Upper lobe of left lung (tissue), 6 donors: ENCODE data around the gene CDH6. TPM values are rescaled to one million over a fixed set of nuclear protein-coding genes. Genes with fewer than 3 reads are reported as not detected.

ENCODE experiments used
- ATAC-seq, 2 donors: fragments of 200-7000 bp; cut with Tn5 transposase; one replicate each; pipeline ENCODE4 v1.9.1; 2022; ENCODE audit warnings: mild to moderate bottlenecking in 2 of 2, moderate library complexity in 2 of 2; ENCODE audit not compliant: low FRiP score in 2 of 2
- DNase-seq, 2 donors: peaks; one replicate each; pipeline ENCODE4 v3.0.0-alpha.2; 2019 to 2020
- H3K27ac ChIP-seq, 4 donors: fragments of 200-600 bp; sonication (generic); one replicate each; pipeline ENCODE4 v1.5.1; 2016 to 2019
- H3K27me3 ChIP-seq, 4 donors: fragments of 200-600 bp; sonication (generic); one replicate each; pipeline ENCODE4 v1.5.1; 2017 to 2019
- H3K36me3 ChIP-seq, 4 donors: fragments of 200-600 bp; sonication (generic); one replicate each; pipeline ENCODE4 v1.5.1; 2016 to 2019
- H3K4me1 ChIP-seq, 4 donors: fragments of 200-600 bp; sonication (generic); one replicate each; pipeline ENCODE4 v1.5.1; 2018 to 2019
- H3K4me3 ChIP-seq, 4 donors: fragments of 200-600 bp; sonication (generic); one replicate each; pipeline ENCODE4 v1.5.1; 2017 to 2019; ENCODE audit warnings: mild to moderate bottlenecking in 2 of 4, moderate library complexity in 1 of 4
- H3K9me3 ChIP-seq, 4 donors: fragments of 200-600 bp; sonication (generic); one replicate each; pipeline ENCODE4 v1.5.1; 2018 to 2019
- EP300 ChIP-seq, 4 donors: sonication (generic); formaldehyde crosslinking; IDR thresholded peaks; one replicate each; pipeline ENCODE4 v1.5.1; 2017; ENCODE audit warnings: antibody characterized with exemption in 4 of 4, control low read depth in 2 of 4
- POLR2A ChIP-seq, 4 donors: fragments of 450-650 bp; IDR thresholded peaks; one replicate each; pipeline ENCODE4 v1.5.1; 2016 to 2017; ENCODE audit warnings: antibody characterized with exemption in 4 of 4, mild to moderate bottlenecking in 2 of 4
- POLR2AphosphoS5 ChIP-seq, 2 donors: sonication (generic); formaldehyde crosslinking; IDR thresholded peaks; one replicate each; pipeline ENCODE4 v1.5.1; 2017; ENCODE audit warnings: antibody characterized with exemption in 2 of 2
- WGBS, 2 donors: methylation state at CpG; one replicate each; pipeline ENCODE4 v1.1.5; 2017 to 2018; 5-methylcytosine and 5-hydroxymethylcytosine counted together
- total RNA-seq, 6 donors: library from RNA; depleted of rRNA in 4 of 6; stranded (reverse); fragments of >200 nt in 4 of 6; gene quantifications; one replicate each; pipeline versions ENCODE4 v1.1.0 to v1.2.1, GENCODE V29; 2016 to 2021
- TF ChIP-seq, protein P1 (sequence below), 6 experiments: fragments of 450-650 bp in 4 of 6; fragments of 200-600 bp in 2 of 6; sonication (generic) in 2 of 6; IDR thresholded peaks; one replicate each; pipeline ENCODE4 v1.5.1; 2016 to 2019; ENCODE audit warnings: antibody characterized with exemption in 6 of 6
- donor health status: DM: no; HTN: no; CAD: no; lungs with moderate emphysema.
- donor health status: DM: no; HTN: yes; CAD: no; lungs with severe emphysema.

CDH6 gene
- total RNA-seq, 6 donors from 2014 or later: 1.8 to 3.6 (median 2.6) TPM

- no peak overlapping the region for H3K27ac ChIP-seq
- 88 to 89% methylated on average over 6 of the region's 6 CpGs for WGBS, 2 donors
- DNase-seq: no peak
- no peaks in the 10 kb centered on the region for H3K27me3 ChIP-seq
- H3K36me3 ChIP-seq: no peaks in the 10 kb centered on the region
- H3K4me3 ChIP-seq: no peak overlapping the region
- no peak for TF ChIP-seq POLR2AphosphoS5 (IDR thresholded peaks at IDR 0.05)
- ATAC-seq: no peak
- H3K4me1 ChIP-seq: no peaks in the 10 kb centered on the region
- H3K9me3 ChIP-seq: no peaks in the 10 kb centered on the region
Observed at GRCh38 chr5:31208043-31208442, 14.6 kb downstream of the CDH6 start.

DNA sequence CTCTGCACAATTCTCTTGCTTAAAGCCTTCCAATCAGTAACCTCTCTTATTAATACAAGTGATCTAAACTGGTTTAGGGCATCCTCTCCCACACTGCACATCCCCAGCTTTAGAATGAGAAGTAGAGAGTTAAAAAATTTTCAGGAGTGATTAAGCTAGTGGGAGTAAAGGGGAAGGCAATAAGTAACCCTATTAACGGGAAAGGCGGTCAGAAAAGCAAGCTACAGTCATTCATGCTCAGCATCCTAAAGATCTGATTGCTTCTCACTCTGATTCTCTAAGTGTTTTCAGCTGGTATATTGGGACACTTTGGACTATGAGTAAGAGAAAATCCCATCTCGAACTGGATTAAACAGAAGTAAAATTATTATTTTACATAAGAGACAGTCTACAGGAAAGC lies 15.8 kb downstream of the CDH6 start:
- H3K4me1 ChIP-seq: no peaks in the 10 kb centered on the region
- no peaks in the 10 kb centered on the region for H3K36me3 ChIP-seq
- DNase-seq (no peak), ATAC-seq (no peak)
- WGBS, 2 donors: 66 to 85% methylated on average over 3 of the region's 3 CpGs
- no peaks in the 10 kb centered on the region for H3K9me3 ChIP-seq
- no peak for TF ChIP-seq POLR2A (IDR thresholded peaks at IDR 0.05)
- TF ChIP-seq EP300 (IDR thresholded peaks at IDR 0.05): no peak
- no peak for TF ChIP-seq POLR2AphosphoS5 (IDR thresholded peaks at IDR 0.05)
- TF ChIP-seq, protein P1, sequence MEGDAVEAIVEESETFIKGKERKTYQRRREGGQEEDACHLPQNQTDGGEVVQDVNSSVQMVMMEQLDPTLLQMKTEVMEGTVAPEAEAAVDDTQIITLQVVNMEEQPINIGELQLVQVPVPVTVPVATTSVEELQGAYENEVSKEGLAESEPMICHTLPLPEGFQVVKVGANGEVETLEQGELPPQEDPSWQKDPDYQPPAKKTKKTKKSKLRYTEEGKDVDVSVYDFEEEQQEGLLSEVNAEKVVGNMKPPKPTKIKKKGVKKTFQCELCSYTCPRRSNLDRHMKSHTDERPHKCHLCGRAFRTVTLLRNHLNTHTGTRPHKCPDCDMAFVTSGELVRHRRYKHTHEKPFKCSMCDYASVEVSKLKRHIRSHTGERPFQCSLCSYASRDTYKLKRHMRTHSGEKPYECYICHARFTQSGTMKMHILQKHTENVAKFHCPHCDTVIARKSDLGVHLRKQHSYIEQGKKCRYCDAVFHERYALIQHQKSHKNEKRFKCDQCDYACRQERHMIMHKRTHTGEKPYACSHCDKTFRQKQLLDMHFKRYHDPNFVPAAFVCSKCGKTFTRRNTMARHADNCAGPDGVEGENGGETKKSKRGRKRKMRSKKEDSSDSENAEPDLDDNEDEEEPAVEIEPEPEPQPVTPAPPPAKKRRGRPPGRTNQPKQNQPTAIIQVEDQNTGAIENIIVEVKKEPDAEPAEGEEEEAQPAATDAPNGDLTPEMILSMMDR (IDR thresholded peaks at IDR 0.05): no peak
- no peak overlapping the region for H3K27ac ChIP-seq
- H3K4me3 ChIP-seq: no peak overlapping the region
- no peaks in the 10 kb centered on the region for H3K27me3 ChIP-seq

GRCh38 chr5:31211098-31211497 lies 17.6 kb downstream of the CDH6 start:
- no peaks in the 10 kb centered on the region for H3K27me3 ChIP-seq
- H3K36me3 ChIP-seq: no peaks in the 10 kb centered on the region
- ATAC-seq (no peak), DNase-seq (no peak)
- H3K27ac ChIP-seq: no peak overlapping the region
- no peaks in the 10 kb centered on the region for H3K4me1 ChIP-seq
- H3K9me3 ChIP-seq: no peaks in the 10 kb centered on the region
- TF ChIP-seq POLR2AphosphoS5 (IDR thresholded peaks at IDR 0.05) (no peak), EP300 (IDR thresholded peaks at IDR 0.05) (no peak)
- TF ChIP-seq, protein P1 (IDR thresholded peaks at IDR 0.05): no peak
- no peak overlapping the region for H3K4me3 ChIP-seq

DNA sequence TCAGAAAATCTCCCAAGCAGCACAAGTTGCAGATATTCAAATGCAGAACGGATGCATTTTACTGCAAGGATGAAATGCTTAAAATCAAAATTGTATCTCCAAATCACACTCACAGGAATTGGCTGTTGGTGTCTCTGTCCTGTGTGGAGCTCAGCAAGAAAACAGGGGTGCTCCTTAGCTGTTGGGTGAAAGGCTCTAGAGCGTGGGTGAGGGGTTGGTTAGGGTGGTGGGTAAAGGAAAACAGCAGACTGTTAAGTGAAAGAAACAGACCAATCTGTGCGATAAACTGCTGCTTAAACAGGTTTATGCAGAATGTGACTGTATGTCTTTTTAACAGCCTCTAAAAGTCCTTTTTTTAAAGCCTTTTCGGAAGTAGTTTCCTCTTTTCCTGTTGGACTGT lies 19.8 kb downstream of the CDH6 start:
- Histone ChIP-seq H3K4me1 (no peaks in the 10 kb centered on the region), H3K9me3 (no peaks in the 10 kb centered on the region), H3K27ac (no peak overlapping the region), H3K4me3 (no peak overlapping the region), H3K36me3 (no peaks in the 10 kb centered on the region), H3K27me3 (no peaks in the 10 kb centered on the region)
- 62 to 65% methylated on average over 4 of the region's 4 CpGs for WGBS, 2 donors
- no peak for DNase-seq
- TF ChIP-seq POLR2A (IDR thresholded peaks at IDR 0.05) (no peak), POLR2AphosphoS5 (IDR thresholded peaks at IDR 0.05) (no peak), EP300 (IDR thresholded peaks at IDR 0.05) (no peak)
- TF ChIP-seq, protein P1 (IDR thresholded peaks at IDR 0.05): no peak
- no peak for ATAC-seq

GRCh38 chr5:31213705-31214121 lies 20.2 kb downstream of the CDH6 start:
- no peak for ATAC-seq
- H3K9me3 ChIP-seq: no peaks in the 10 kb centered on the region
- 30 to 31% methylated on average over 6 of the region's 6 CpGs for WGBS, 2 donors

More at GRCh38 chr5:31213705-31214121, 20.2 kb downstream of the CDH6 start:
- DNase-seq: no peak
- H3K4me3 ChIP-seq: no peak overlapping the region
- no peaks in the 10 kb centered on the region for H3K4me1 ChIP-seq
- no peak overlapping the region for H3K27ac ChIP-seq
- no peaks in the 10 kb centered on the region for H3K36me3 ChIP-seq
- no peak for TF ChIP-seq POLR2AphosphoS5 (IDR thresholded peaks at IDR 0.05)
- no peak for TF ChIP-seq POLR2A (IDR thresholded peaks at IDR 0.05)
- no peak for TF ChIP-seq EP300 (IDR thresholded peaks at IDR 0.05)
- TF ChIP-seq, protein P1 (IDR thresholded peaks at IDR 0.05): no peak
- no peaks in the 10 kb centered on the region for H3K27me3 ChIP-seq
